IPS-18c (cell line): ENCODE data around the gene SYCE3.
"Not testable (repeated sequence)": the region's sequence is repeated elsewhere in the genome, so short reads cannot be mapped to it uniquely, and the experiment has no call there.

Source experiments
- H3K4me3 ChIP-seq: 2 replicates; pipeline ENCODE4 v1.7.0; 2013; ENCODE audit warnings: low read depth, mild to moderate bottlenecking, low read length, moderate library complexity; ENCODE audit not compliant: insufficient read depth
- H3K9me3 ChIP-seq: one replicate; pipeline ENCODE4 v1.6.1; 2013; ENCODE audit warnings: mild to moderate bottlenecking, low read length, moderate library complexity; ENCODE audit not compliant: control insufficient read depth, insufficient read depth

SYCE3 gene

DNA sequence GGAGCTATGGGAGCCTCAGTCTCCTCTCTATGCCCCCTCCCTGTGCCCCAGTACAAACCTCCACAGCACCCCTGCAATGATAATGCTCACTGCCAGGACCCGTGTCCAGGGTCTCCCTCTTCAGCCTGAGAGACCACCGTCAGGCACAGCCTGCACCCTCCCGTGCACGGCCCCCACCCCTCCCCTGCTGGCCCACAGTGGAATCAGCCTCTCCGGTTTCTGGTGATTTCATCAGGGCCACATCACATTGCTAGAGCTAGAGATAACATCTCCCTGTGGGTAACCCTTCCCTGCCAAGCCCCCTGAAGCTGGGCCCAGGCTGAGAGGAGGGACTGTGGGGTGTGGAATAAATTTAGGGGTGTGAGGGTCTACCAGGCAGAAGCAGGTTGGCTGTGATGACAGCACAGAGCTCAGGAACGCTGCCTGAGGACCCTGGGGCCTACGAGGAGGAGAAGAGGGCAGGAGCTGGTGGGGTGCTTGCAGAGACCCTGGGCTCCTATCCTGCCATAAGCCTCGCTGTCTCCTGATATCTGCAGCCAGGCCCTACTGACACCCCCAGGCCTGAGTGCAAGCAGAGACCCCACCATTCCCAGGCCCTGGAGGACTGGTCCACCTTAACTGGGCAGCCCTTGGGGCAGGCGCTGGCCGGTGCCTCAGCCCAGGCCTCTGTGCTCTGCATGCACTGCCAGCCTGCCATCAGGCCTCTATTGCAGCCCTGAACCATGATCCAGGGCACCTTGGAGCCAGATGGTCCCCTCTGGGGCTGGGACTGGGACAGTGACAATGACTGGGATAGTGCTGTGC is 17.0 kb downstream of the SYCE3 start, which contains the start of gene KLHDC7B:
Gene KLHDC7B (plus strand): TSS at position 378 of the 804 bp plus-strand sequence. CDS start 345 bp downstream, at position 723.
- no peak within 1 kb of the TSS for H3K4me3 ChIP-seq
- no peaks in the 10 kb centered on the region for H3K9me3 ChIP-seq

DNA sequence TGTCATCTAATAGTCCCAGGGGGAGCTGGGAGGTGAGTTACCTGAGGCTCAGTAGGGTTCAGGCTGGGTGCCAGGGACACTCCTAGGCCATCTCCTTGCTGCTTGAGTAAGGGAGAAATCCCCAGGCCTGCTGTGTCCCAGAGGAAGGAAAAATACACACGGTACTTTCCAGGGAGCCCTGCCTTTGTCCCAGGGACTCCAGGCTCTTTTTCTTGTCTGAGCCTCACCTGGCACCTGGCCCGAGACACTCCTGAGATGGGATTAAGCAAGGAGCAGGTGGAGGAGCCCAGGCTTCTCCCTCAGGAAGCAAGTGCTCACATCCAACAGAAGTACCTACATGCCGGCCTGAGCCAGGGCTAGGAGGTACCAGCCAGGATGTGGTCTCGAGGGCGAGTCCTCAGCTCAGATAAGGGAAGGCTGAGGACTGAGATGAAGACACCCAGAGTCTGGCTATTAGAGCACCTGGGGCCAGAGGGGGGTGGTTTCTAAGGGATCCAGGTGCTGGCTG is 17.9 kb downstream of the SYCE3 start:
- H3K4me3 ChIP-seq, result no peak overlapping the region
- no peaks in the 10 kb centered on the region for H3K9me3 ChIP-seq

DNA sequence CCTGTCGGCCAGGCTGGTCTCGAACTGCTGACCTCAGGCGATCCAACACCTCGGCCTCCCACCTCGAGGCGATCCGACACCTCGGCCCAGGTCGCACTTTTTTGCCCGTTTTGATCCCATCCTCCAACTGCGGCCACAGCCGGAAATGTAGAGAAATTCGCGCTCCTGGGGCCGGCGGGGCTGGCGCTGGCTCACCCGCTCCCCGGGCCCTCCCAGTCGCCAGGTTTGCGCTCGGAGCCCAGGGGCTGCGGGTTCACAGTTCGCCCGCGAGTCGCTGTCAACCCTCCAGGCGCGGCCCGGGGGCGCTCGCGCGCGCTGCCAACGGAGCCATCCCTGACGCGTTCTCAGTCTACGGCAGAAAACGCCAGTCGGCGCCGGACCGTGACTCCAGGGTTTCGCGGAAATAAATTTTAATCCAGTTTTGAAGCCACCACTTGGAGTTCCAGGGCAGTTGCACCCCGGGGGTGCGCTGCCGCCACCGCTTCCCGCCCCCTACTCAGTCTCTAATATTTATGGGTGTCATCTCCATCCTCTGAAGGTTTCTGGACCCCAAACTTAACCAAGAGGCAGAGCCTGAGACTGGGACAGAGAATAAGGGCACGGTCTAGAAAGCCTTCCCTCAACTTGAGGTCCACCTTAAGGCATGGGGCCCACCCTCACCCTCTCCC is 18.5 kb downstream of the SYCE3 start:
- no peaks in the 10 kb centered on the region for H3K9me3 ChIP-seq
- H3K4me3 ChIP-seq, result no peak overlapping the region

- no peak overlapping the region for H3K4me3 ChIP-seq
- H3K9me3 ChIP-seq, result no peaks in the 10 kb centered on the region
Observed at GRCh38 chr22:50542416-50542927, 20.2 kb downstream of the SYCE3 start.

DNA sequence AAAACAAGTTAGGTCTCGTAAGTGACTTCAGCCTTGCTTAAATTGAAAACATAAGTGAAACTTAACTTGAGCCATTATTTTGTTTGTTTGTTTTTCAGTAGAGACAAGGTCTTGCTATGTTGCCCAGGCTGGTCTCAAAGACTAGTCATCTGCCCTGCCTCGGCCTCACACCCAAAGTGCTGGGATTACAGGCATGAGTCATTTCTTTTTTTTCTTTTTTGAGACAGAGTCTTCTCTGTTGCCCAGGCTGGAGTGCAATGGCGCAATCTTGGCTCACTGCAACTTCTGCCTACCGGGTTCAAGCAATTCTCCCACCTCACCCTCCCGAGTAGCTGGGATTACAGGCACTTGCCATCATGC is 21.1 kb downstream of the SYCE3 start:
- H3K9me3 ChIP-seq, H3K4me3 ChIP-seq: not testable (repeated sequence)

DNA sequence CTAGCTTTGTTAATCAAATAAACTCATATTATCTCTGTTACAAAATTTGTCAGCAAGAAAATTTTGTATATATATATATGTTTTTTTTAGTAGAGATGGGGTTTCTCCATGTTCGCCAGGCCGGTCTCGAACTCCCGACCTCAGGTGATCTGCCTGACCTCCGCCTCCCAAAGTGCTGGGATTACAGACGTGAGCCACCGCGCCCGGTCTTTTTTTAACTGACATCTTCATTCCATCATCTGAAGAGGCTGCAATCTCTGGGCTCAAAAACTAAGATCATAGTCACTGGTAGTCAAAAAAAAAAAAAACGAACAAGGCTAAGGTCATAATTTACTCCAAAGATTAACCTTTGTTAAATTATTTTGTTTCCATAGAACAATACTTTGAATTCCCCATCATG is 22.3 kb downstream of the SYCE3 start:
- H3K4me3 ChIP-seq, result no peak overlapping the region
- H3K9me3 ChIP-seq, result no peaks in the 10 kb centered on the region

GRCh38 chr22:50537765-50538164 is 25.0 kb downstream of the SYCE3 start:
- no peaks in the 10 kb centered on the region for H3K9me3 ChIP-seq
- no peak overlapping the region for H3K4me3 ChIP-seq

DNA sequence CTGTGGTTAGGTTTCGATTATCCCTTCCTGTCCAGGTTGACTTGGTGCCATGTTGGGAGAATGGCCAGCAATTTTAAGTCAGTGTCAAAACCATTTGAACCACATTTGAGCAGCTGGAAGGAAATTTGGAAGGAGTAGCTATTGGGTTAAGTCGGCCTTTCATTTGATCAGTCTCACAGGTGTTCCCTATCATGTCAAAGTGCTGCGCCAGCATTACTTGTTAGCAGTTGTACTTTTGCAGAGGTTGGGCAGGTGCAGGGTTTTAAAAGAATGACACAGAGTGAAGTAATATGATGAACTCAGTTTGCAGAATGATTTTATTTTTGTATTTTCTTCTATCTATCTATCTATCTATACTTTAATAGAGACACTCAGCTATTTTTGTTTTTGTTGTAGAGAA is 26.5 kb downstream of the SYCE3 start:
- H3K4me3 ChIP-seq, result no peak overlapping the region
- no peaks in the 10 kb centered on the region for H3K9me3 ChIP-seq

DNA sequence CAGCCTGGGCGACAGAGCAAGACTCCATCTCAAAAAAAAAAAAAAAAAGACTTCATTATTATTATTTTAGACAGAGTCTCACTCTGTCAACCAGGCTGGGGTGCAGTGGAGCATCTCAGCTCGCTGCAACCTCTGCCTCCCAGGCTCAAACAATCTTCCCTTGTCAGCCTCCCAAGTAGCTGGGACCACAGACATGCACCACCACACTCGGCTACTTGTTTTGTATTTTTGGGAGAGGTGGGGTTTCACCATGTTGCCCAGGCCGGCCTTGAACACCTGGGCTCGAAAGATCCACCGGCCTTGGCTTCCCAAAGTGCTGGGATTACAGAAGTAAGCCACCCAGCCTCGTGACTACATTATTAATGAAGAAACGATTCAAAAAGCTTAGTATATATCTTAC is 27.6 kb downstream of the SYCE3 start:
- Histone ChIP-seq H3K4me3 (no peak overlapping the region), H3K9me3 (peaks cover 2% of the 10 kb centered on the region)

GRCh38 chr22:50533856-50534711 is 28.6 kb downstream of the SYCE3 start:
- H3K9me3 ChIP-seq, H3K4me3 ChIP-seq: not testable (repeated sequence)

DNA sequence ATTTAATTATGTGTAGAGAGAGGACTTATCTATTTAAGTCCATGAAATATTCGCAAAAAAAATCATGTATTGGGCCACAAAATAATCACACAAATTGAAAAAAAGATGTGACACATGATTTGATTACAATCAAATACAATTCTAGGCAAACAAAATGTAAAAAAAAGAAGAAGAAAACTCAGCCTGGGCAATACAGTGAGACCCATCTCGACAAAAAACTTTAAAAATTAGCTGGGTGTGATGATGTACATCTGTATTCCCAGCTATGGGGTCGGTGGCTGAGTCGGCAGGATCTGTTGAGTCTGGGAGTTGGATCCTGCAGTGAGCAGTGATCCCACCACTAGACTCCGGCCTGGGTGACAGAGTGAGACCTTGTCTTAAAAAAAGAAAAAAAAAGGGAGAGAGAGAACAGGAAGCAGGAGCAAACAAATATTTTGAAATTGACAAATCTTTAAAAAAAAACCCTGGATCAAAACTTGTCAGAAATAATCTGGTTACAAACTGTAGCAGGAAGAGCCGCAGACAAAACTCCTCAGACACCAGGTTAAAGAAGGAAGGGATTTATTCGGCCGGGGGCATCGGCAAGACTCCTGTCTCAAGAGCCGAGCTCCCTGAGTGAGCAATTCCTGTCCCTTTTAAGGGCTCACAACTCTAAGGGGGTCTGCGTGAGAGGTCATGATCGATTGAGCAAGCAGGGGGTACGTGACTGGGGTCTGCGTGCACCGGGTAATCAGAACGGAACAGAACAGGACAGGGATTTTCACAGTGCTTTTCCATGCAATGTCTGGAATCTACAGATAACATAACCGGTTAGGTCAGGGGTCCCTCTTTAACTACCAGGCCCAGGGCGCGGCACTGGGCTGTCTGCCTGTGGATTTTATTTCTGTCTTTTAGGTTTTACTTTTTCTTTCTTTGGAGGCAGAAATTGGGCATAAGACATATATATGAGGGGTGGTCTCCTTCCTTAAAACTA is 29.6 kb downstream of the SYCE3 start:
- peaks cover 3% of the 10 kb centered on the region for H3K9me3 ChIP-seq
- H3K4me3 ChIP-seq, result no peak overlapping the region

GRCh38 chr22:50531962-50532674 is 30.6 kb downstream of the SYCE3 start:
- peaks cover 3% of the 10 kb centered on the region for H3K9me3 ChIP-seq
- H3K4me3 ChIP-seq, result peak overlapping the region; percentile 52

- peaks cover 6% of the 10 kb centered on the region for H3K9me3 ChIP-seq
- H3K4me3 ChIP-seq, result peak overlapping the region; percentile 52
Observed at GRCh38 chr22:50531546-50531961, 31.2 kb downstream of the SYCE3 start.

GRCh38 chr22:50530877-50531545 is 31.7 kb downstream of the SYCE3 start:
- peak overlapping the region; percentile 52 for H3K4me3 ChIP-seq

GRCh38 chr22:50530580-50530876 is 32.2 kb downstream of the SYCE3 start:
- peaks cover 6% of the 10 kb centered on the region for H3K9me3 ChIP-seq
- peak overlapping the region; percentile 52; the same call in 1 of the 2 replicates for H3K4me3 ChIP-seq

More at GRCh38 chr22:50530877-50531545, 31.7 kb downstream of the SYCE3 start:
- H3K9me3 ChIP-seq, result peaks cover 6% of the 10 kb centered on the region
